GM19240 (cell line): Measurements from ENCODE around the gene PDE5A.

Source experiments
- DNase-seq: peaks from one replicate; pipeline ENCODE4 v3.0.0; 2011; ENCODE audit warnings: low spot score; ENCODE audit not compliant: insufficient read length

PDE5A gene

GRCh38 chr4:119523399-119523798, 105.2 kb downstream of the PDE5A start:
- no peak for DNase-seq

- DNase-seq = no peak
Measured at GRCh38 chr4:119521268-119521667, 107.3 kb downstream of the PDE5A start.

DNA sequence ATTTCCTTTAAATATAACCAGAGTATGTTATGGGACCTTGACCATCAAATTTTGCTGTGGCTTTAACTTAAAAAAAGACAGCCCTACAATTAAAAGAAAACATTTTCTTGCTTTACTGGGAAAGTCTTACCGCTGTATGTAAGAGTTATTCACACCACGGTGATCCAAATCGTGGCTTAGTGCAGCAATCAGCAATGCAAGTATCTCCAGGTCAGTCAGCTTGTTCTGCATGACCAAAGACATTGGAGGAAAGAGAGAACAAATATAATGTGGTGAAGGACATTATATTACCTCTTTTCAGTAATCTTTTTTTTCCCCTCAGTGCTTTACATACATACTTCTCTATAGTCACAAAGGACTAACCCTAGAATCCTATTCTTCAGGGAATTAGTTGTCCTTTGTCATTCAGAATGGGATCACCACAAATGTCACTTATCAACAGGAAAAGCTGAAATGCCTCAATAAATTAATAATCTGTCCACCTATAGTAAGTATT, 109.6 kb downstream of the PDE5A start:
- DNase-seq = no peak

- DNase-seq = no peak
Measured at GRCh38 chr4:119518230-119518892, 110.2 kb downstream of the PDE5A start.

GRCh38 chr4:119517361-119518229, 111.0 kb downstream of the PDE5A start:
- no peak for DNase-seq

- no peak for DNase-seq
Measured at GRCh38 chr4:119512398-119512797, 116.2 kb downstream of the PDE5A start.

DNA sequence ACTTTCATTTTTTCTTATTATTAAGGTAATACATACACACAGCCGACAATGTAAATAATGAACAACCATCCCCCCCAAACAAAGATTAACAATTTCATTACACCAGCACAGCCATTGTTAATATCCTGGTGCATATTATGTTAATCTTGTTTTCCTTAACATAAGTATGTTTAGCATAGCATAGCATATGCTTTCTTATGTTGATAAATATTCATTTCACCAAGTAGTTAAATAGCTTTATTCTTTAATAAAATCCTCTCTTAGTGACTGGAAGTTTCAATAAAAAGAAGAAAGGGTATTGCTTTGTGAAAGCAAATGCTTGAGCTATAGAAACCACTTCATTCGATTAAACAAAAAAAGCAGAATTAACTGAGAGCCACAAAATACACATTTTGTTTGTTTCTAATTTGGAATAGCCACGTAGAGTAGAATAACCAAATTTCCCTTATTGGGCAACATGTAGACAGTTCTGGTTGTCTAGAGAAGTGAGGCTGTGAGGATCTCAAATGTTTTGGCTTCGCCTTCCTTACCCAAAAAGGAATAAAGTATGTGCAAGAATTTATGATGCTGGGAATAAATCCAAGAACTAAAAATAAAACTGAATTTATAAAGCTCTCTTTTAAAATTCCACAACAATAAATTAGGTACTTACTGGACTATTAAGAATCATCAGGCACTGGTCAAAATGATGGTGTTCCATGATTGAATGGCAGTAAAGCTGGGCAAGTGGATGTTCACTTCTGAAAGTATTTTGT, 118.0 kb downstream of the PDE5A start:
- DNase-seq = no peak

GRCh38 chr4:119508281-119508680, 120.3 kb downstream of the PDE5A start:
- DNase-seq = no peak

GRCh38 chr4:119506806-119507205, 121.8 kb downstream of the PDE5A start:
- no peak for DNase-seq

DNA sequence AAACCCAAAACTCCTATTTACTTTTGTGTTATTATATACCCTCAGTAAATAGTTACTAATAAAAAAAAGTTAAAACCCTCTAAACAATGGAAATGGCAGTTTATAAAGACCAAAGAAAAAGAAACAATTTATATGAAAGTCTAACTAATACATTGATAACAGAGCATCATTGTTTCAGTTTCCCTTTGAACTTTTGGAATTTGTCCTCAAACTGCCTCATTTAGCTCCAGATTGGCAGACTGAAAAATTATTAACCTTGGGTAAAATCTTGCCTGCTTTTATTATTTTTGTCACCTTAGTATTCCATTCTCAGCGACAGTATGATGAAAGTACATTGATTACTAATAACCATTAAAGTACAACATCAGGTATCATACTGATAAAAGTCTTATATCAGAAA, 124.0 kb downstream of the PDE5A start:
- no peak for DNase-seq

DNA sequence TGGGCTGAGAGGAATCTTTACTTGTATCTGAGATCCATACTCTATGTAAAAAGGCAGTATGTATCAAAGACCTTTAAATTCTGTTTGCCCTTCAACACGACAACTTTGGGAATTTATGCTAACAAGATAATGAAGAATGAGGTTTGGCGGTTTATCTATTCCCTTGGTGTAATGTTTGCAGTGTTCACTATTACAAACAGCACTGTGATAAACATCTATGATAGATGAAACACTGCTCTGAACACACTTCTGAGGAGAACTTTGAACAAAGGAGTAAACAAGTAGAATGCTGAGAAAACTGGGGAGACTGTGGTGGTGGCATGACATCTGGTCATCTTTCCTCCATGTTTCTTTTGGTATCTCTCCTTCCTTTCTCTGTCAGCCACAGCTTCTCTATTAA, 126.9 kb downstream of the PDE5A start:
- DNase-seq = no peak

DNA sequence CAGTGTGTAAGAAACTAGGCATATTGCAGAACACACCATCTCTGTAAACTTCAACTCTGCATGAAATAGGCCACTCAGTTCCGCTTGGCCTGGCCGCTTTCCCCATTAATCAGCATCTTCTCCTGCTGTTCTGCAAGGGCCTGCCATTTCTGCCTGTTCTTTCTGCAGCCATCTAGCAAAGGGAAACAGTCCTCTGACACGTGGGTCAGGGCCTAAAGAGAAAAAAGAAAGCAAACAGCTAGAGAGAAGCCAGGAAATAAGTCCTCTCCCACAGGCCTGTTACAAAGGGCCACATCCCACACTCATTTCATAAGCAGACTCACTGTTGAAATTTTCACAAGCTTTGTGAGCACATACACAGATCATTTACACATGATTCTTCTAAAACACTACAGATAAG, 130.1 kb downstream of the PDE5A start:
- no peak for DNase-seq

- no peak for DNase-seq
Measured at GRCh38 chr4:119493886-119494285, 134.7 kb downstream of the PDE5A start.

DNA sequence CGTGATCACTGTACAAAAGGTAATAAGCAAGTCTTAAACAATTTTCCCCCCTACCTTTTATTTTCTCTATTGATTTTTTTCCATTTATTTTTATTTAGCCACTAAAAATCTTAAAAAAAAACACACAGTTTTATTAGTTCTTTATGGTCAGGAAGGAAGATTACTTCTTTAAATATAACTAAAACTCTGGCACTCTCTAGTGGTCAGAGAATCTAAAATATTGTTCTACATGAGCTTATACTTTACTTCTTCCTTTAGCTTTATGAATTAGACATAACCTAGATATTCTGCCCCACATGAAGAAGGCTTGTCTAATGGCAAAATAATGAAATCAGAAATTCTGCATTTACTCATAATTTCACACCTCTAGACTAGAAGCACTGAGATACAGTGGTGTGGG, 135.2 kb downstream of the PDE5A start:
- DNase-seq = no peak

- DNase-seq = no peak
Measured at GRCh38 chr4:119490335-119490734, 138.3 kb downstream of the PDE5A start.

GRCh38 chr4:119489305-119489704, 139.3 kb downstream of the PDE5A start:
- no peak for DNase-seq

- DNase-seq = no peak
Measured at GRCh38 chr4:119480331-119480730, 148.3 kb downstream of the PDE5A start.

- no peak for DNase-seq
Measured at GRCh38 chr4:119479835-119480234, 148.8 kb downstream of the PDE5A start.

GRCh38 chr4:119479180-119479808, 149.3 kb downstream of the PDE5A start:
- no peak for DNase-seq

- no peak for DNase-seq
Measured at GRCh38 chr4:119478446-119479179, 150.0 kb downstream of the PDE5A start.
